Activated CD4-positive, alpha-beta T cell treated with anti-CD3 and anti-CD28 coated beads, Interleukin-2, amount 10 ng/mL, durations not matched to agents 24 days and 14 days (primary cell): ENCODE measurements around the gene C1orf174. TPM values are rescaled to one million over a fixed set of nuclear protein-coding genes. Genes with fewer than 3 reads are reported as not detected.

Experiments used
- DNase-seq: peaks from one replicate; pipeline ENCODE4 v3.0.0; 2022
- H3K27ac Mint-ChIP-seq: one replicate; pipeline ENCODE4 v1.8.0; 2022; ENCODE audit warnings: mild to moderate bottlenecking, mixed read lengths
- H3K27me3 Mint-ChIP-seq: one replicate; pipeline ENCODE4 v1.8.0; 2022; ENCODE audit warnings: mixed read lengths
- H3K36me3 Mint-ChIP-seq: one replicate; pipeline ENCODE4 v1.8.0; 2022; ENCODE audit warnings: low read depth, mild to moderate bottlenecking, mixed read lengths
- H3K4me1 Mint-ChIP-seq: one replicate; pipeline ENCODE4 v1.8.0; 2021; ENCODE audit warnings: mixed read lengths
- H3K4me3 Mint-ChIP-seq: one replicate; pipeline ENCODE4 v1.8.0; 2022; ENCODE audit warnings: mild to moderate bottlenecking, moderate library complexity, mixed read lengths
- H3K9me3 Mint-ChIP-seq: one replicate; pipeline ENCODE4 v1.8.0; 2021; ENCODE audit warnings: mixed read lengths
- intact Hi-C: fragments of 100-400 bp; cut with micrococcal nuclease; formaldehyde crosslinking; loops from one replicate; pipeline ENCODE4 v1.15.1; 2023
- total RNA-seq: library from RNA; stranded (reverse); gene quantifications from 2 replicates; pipeline ENCODE4 v1.2.3, GENCODE V29; 2022

The C1orf174 gene
- total RNA-seq, 1 donor from 2014 or later: 51.5 TPM

DNA sequence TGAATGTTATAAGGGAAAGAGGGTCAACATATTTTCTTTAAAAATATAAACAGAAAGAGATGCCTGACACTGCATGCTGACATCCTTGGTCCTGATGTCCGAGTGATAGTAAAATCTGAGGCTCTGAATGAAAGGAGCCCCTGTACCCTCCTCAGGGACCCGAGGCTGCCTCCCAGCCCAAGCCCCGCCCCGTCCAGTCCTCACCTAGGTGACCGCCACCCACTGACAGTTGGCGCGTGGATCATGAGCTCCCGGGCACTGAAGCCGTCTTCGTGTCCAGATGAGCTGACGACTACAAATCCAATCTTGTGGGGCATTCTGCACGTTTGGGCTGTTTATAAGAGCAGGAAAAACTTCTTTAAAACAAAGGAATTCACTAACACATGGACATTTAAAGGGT, 48.0 kb downstream of the C1orf174 start:
- H3K9me3 Mint-ChIP-seq: no peaks in the 10 kb centered on the region
- DNase-seq: no peak
- H3K36me3 Mint-ChIP-seq: peaks cover 6% of the 10 kb centered on the region
- no peak overlapping the region for H3K27ac Mint-ChIP-seq
- intact Hi-C loops: no loop called here
- H3K27me3 Mint-ChIP-seq: no peaks in the 10 kb centered on the region
- peaks cover 10% of the 10 kb centered on the region for H3K4me1 Mint-ChIP-seq
- H3K4me3 Mint-ChIP-seq: no peak overlapping the region

GRCh38 chr1:3851292-3851691, 48.8 kb downstream of the C1orf174 start:
- DNase-seq: no peak
- H3K4me1 Mint-ChIP-seq: peaks cover 9% of the 10 kb centered on the region
- no peak overlapping the region for H3K4me3 Mint-ChIP-seq
- H3K36me3 Mint-ChIP-seq: peaks cover 10% of the 10 kb centered on the region
- H3K27me3 Mint-ChIP-seq: no peaks in the 10 kb centered on the region
- no peak overlapping the region for H3K27ac Mint-ChIP-seq
- intact Hi-C loops: no loop called here
- H3K9me3 Mint-ChIP-seq: no peaks in the 10 kb centered on the region

DNA sequence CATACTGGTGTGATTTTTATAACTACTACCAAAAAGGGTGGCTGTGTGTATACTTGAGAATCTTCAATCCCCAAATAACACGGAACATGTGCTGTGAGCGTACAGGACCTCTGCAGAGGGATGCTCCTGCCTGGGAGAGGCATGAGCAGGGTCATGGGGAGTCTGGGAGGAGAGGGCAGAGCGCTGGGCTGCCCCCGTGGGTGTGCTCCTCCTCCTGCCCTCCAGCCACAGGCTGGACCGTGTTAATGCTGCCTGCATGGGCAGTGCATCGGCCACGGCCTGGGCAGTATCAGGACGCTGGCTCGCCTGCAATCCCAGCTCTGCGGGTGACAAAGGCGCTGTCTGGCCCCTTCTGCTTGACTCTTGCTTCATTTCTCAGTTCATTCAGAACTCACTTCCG, 49.2 kb downstream of the C1orf174 start:
- H3K27me3 Mint-ChIP-seq: no peaks in the 10 kb centered on the region
- peaks cover 5% of the 10 kb centered on the region for H3K4me1 Mint-ChIP-seq
- H3K27ac Mint-ChIP-seq: no peak overlapping the region
- intact Hi-C loops: no loop called here
- H3K4me3 Mint-ChIP-seq: no peak overlapping the region
- no peak for DNase-seq
- peaks cover 10% of the 10 kb centered on the region for H3K36me3 Mint-ChIP-seq
- no peaks in the 10 kb centered on the region for H3K9me3 Mint-ChIP-seq

- Mint-ChIP-seq H3K4me1 (no peaks in the 10 kb centered on the region), H3K9me3 (no peaks in the 10 kb centered on the region), H3K27ac (no peak overlapping the region), H3K27me3 (no peaks in the 10 kb centered on the region), H3K36me3 (peaks cover 26% of the 10 kb centered on the region), H3K4me3 (no peak overlapping the region)
- DNase-seq: no peak
- intact Hi-C loops: no loop called here
Measured at GRCh38 chr1:3847081-3847480, 53.0 kb downstream of the C1orf174 start.

DNA sequence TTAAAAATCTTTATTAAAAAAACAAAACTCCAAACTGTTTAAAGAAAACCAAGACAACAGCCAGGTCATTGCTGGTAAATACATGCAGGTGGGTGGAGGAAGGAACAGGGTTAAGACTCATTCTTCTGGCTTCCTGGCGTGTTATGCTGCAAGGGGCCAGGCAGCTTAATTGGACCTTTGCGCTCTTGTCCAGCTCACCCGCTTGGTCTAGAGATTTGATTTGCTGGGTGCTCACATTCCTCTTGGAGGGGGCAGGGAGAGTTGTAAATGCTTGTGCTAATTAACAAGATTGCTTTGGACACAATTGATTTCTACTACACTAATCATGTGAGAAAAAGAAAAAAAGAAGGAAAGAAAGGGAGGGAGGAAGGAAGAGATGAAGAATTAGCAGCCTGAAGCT, 53.5 kb downstream of the C1orf174 start:
- H3K36me3 Mint-ChIP-seq: peaks cover 29% of the 10 kb centered on the region
- H3K4me3 Mint-ChIP-seq: no peak overlapping the region
- intact Hi-C loops: no loop called here
- H3K27me3 Mint-ChIP-seq: no peaks in the 10 kb centered on the region
- no peaks in the 10 kb centered on the region for H3K9me3 Mint-ChIP-seq
- no peaks in the 10 kb centered on the region for H3K4me1 Mint-ChIP-seq
- H3K27ac Mint-ChIP-seq: no peak overlapping the region
- DNase-seq: no peak

DNA sequence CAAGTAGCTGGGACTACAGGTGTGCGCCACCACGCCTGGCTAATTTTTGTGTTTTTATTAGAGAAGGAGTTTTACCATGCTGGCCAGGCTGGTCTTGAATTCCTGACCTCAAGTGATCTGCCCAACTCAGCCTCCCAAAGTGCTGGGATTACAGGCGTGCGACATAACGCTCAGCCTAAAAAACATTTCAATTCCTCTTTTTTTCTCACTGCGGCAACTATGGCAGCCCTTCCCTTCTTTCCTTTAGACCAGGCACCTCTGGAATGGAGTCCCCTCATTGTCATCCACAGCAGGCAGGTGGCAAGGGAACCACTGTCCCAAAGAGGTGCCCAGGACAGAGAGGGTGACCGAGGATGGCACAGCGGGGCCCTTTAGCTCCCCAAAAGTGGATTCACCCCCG, 57.2 kb downstream of the C1orf174 start:
- Mint-ChIP-seq H3K27me3 (no peaks in the 10 kb centered on the region), H3K36me3 (peaks cover 53% of the 10 kb centered on the region), H3K27ac (no peak overlapping the region), H3K4me1 (no peaks in the 10 kb centered on the region), H3K9me3 (no peaks in the 10 kb centered on the region), H3K4me3 (no peak overlapping the region)
- intact Hi-C loops: no loop called here
- no peak for DNase-seq

GRCh38 chr1:3841491-3841890, 58.6 kb downstream of the C1orf174 start:
- no peak overlapping the region for H3K27ac Mint-ChIP-seq
- H3K4me1 Mint-ChIP-seq: no peaks in the 10 kb centered on the region
- no peak overlapping the region for H3K4me3 Mint-ChIP-seq
- no peaks in the 10 kb centered on the region for H3K27me3 Mint-ChIP-seq
- DNase-seq: no peak
- H3K36me3 Mint-ChIP-seq: peaks cover 62% of the 10 kb centered on the region
- intact Hi-C loops: no loop called here
- no peaks in the 10 kb centered on the region for H3K9me3 Mint-ChIP-seq

Other genes with a start within 250 kb of the C1orf174 start
- 1.3 and 1.4 TPM in 2 replicates for gene TP73, start 247.8 kb downstream of the C1orf174 start, total RNA-seq
- not detected in 2 replicates for gene CCDC27, start 147.8 kb downstream of the C1orf174 start, total RNA-seq
- 0.66 and 1.4 TPM in 2 replicates for gene SMIM1, start 127.5 kb downstream of the C1orf174 start, total RNA-seq
- 40.8 and 46.0 TPM in 2 replicates for gene LRRC47, start 103.8 kb downstream of the C1orf174 start, total RNA-seq
- 46.2 and 48.1 TPM in 2 replicates for gene CEP104, start 43.1 kb downstream of the C1orf174 start, total RNA-seq
- gene DFFB, start 42.8 kb downstream of the C1orf174 start, total RNA-seq: 15.0 and 15.9 TPM in 2 replicates